Skin epidermis (tissue), 12 donors: Measurements from ENCODE around the gene ATPAF1.
"Not testable (repeated sequence)": the region's sequence is repeated elsewhere in the genome, so short reads cannot be mapped to it uniquely, and the experiment has no call there.

Source experiments
- H3K27ac ChIP-seq, 21 experiments: fragments of 200-600 bp; sonication (generic) in 11 of 21; one replicate each; pipeline ENCODE4 v1.5.0; 2020; ENCODE audit warnings: mild to moderate bottlenecking in 3 of 21, inconsistent platforms in 2 of 21, moderate library complexity in 2 of 21
- H3K4me3 ChIP-seq, 7 experiments: fragments of 200-600 bp; sonication (generic) in 2 of 7; one replicate each; pipeline ENCODE4 v1.5.0; 2020; ENCODE audit warnings: inconsistent platforms in 2 of 7, mild to moderate bottlenecking in 2 of 7, moderate library complexity in 1 of 7

ATPAF1 gene

GRCh38 chr1:46653405-46653958 lies 14.7 kb downstream of the ATPAF1 start:
- no peak overlapping the region for H3K27ac ChIP-seq
- H3K4me3 ChIP-seq, result no peak overlapping the region

GRCh38 chr1:46652321-46653100 lies 15.7 kb downstream of the ATPAF1 start:
- H3K27ac ChIP-seq, result no peak overlapping the region
- no peak overlapping the region for H3K4me3 ChIP-seq

DNA sequence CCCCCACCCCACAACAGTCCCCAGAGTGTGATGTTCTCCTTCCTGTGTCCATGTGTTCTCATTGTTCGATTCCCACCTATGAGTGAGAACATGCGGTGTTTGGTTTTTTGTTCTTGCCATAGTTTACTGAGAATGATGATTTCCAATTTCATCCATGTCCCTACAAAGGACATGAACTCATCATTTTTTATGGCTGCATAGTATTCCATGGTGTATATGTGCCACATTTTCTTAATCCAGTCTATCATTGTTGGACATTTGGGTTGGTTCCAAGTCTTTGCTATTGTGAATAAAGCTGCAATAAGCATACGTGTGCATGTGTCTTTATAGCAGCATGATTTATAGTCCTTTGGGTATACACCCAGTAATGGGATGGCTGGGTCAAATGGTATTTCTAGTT lies 17.0 kb downstream of the ATPAF1 start:
- not testable (repeated sequence) for H3K4me3 ChIP-seq, H3K27ac ChIP-seq

GRCh38 chr1:46650491-46650890 lies 17.7 kb downstream of the ATPAF1 start:
- no peak overlapping the region for H3K4me3 ChIP-seq
- H3K27ac ChIP-seq, result no peak overlapping the region

DNA sequence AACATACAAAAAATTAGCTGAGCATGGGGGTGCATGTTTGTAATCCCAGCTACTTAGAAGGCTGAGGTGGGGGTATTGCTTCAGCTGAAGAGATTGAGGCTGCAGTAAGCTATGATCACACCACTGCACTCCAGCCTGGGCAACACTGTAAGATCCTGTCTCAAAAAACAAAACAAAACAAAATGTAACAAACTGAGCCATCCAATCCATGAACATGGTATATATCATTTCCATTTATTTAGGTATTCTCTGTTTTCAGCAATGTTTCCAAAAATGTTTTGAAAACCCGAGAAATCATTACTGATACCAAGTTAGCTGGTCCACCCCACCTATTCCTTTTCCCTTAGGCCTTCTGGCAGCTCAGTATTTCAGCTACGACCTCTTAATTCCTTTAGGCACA lies 18.4 kb downstream of the ATPAF1 start:
- H3K4me3 ChIP-seq, result no peak overlapping the region
- H3K27ac ChIP-seq, result no peak overlapping the region

GRCh38 chr1:46647611-46648010 lies 20.6 kb downstream of the ATPAF1 start:
- Histone ChIP-seq H3K4me3 (no peak overlapping the region), H3K27ac (no peak overlapping the region)

- no peak overlapping the region for H3K4me3 ChIP-seq
Observed at GRCh38 chr1:46646844-46647243, 21.3 kb downstream of the ATPAF1 start.

DNA sequence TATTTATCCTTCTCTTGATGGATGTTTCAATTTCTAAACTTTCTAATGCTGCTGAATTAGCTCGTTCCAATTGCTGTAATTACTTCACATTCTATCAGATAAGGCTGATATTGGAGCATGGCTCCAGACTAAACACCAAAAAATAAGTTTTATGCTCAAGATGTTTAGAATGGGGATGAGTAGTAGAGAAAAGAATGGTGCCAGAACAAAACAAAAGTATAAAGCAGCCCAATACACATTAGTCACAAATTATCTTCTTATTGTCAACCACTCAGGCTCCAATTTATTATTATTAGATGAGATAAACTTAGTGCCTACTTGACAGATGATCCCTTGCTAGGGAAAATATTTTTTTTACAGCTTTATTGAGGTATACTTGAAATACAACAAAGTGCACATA lies 21.8 kb downstream of the ATPAF1 start:
- no peak overlapping the region for H3K27ac ChIP-seq
- no peak overlapping the region for H3K4me3 ChIP-seq

More at GRCh38 chr1:46646844-46647243, 21.3 kb downstream of the ATPAF1 start:
- no peak overlapping the region for H3K27ac ChIP-seq

- no peak overlapping the region for H3K27ac ChIP-seq
- H3K4me3 ChIP-seq, result no peak overlapping the region
Observed at GRCh38 chr1:46645815-46646214, 22.3 kb downstream of the ATPAF1 start.

DNA sequence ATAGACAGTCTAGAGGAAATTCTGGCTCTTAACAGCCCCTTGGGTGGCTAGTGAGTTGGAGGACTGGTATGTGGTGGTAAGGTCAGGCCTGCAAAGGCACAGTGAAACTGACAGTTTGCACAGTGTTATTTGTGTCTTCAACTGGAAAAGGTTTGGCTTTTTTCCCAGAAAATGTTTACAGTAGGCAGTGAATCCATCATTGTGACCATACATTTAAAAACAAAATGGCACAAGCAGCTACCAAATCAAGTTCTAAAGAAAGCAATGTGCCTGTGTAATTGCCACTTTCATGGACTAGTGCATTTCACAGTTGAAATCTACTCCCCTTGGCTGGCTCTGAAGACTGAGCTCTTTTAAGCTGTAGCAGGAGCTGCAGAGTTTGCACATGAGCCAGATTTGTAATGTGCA lies 24.8 kb downstream of the ATPAF1 start:
- Histone ChIP-seq H3K27ac (no peak overlapping the region), H3K4me3 (no peak overlapping the region)

DNA sequence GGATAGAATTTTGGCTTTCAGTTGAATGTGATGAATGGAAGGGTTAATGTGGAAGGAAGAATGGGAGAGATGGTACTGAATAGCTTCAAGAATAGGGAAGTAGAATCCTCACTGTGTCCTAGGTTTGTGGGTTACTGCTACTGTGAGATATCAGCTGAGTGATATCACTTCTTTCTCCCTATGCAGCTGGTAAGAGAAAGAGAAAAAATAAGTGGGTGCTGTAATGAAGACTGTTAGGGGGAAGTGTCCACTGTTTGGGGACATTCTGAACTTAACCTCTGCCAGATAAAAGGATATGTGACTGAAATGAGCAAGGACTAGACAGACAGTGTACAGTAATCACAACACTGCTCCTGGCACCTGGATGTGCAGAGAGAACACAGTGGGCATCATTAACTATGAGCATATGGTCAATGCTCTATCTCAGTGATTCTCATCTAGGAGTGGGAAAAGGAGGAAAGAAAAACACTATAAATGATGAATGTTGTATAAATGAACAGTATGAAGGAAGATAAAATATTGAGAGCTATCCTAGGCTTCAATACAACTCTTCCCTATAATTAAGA lies 26.0 kb downstream of the ATPAF1 start:
- Histone ChIP-seq H3K27ac (no peak overlapping the region), H3K4me3 (no peak overlapping the region)

GRCh38 chr1:46639547-46639946 lies 28.6 kb downstream of the ATPAF1 start:
- no peak overlapping the region for H3K27ac ChIP-seq
- H3K4me3 ChIP-seq, result no peak overlapping the region

DNA sequence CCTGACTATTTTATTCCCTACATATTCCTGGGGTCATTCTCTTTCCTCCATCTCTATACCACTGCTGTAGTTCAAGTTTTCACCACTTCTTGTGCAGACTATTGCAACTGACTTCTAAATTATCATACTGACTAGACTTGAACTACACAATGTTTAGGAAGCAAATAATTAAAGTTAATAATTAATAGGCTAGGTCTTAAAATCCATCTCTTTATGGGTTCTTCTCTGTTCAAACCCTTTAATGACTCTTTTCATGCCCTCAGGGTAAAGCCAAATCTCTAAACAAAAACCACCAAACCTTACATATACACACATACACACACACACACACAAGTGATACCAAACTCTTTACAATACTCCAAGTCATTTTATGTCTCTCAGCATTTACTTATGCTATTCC lies 29.2 kb downstream of the ATPAF1 start:
- no peak overlapping the region for H3K27ac ChIP-seq
- no peak overlapping the region for H3K4me3 ChIP-seq

- Histone ChIP-seq H3K4me3 (no peak overlapping the region), H3K27ac (no peak overlapping the region)
Observed at GRCh38 chr1:46637444-46638083, 30.6 kb downstream of the ATPAF1 start.

DNA sequence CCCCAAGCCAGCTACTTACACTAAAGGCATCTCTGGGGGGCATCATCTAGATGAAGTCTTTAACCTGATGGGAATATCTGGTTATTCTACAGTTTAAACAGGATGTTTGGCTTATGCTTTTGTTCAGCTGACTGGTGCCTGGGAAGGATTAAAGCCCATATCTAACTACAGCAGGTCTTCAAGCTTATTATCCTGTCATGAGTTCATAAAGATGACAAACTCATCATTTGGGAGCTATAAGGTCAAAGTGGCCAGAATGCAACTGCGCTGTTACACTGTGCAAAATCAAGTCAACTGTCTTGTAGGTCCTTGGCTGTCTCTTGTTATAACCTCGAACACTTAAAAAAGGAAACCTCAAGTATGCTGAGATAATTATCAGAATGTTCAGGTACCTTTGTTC lies 33.0 kb downstream of the ATPAF1 start:
- no peak overlapping the region for H3K4me3 ChIP-seq
- no peak overlapping the region for H3K27ac ChIP-seq

DNA sequence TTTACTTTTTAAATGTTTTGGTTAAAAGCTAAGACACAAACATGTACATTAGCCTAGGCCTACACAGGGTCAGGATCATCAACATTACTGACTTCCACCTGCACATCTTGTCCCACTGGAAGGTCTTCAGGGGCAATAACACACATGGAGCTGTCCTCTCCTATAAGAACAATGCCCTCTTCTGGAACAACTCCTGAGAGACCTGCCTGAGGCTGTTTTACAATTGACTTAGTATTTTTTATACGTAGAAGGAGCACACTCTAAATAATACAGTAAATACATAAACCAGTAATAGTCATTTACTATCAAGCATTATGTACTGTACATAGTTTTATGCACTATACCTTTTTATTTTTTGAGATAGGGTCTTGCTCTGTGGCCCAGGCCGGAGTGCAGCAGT lies 37.4 kb downstream of the ATPAF1 start:
- no peak overlapping the region for H3K27ac ChIP-seq
- no peak overlapping the region for H3K4me3 ChIP-seq

GRCh38 chr1:46623743-46624644 lies 44.2 kb downstream of the ATPAF1 start:
- Histone ChIP-seq H3K4me3 (no peak overlapping the region), H3K27ac (no peak overlapping the region)

DNA sequence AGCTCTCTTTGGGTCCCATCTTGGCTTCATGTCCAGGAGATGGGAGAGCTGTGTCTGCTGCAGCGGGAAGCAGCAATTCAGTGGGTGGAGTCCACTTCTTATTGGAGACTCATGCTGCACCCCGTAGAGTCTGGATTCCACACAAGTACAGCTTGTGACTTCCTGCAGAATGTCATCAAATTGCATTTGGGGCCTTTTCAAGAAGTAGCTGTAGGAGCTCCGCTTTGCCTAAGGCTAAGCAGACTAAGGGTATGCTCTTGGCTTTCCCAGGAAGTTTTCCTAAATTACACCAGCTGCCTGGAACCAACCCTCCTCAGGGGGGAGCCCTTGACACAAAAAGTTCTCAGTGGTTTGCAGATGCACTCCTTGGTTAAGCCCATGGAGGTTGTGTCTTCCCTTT lies 45.8 kb downstream of the ATPAF1 start:
- Histone ChIP-seq H3K27ac (peak overlapping the region in 1 of 21 experiments; percentile 15), H3K4me3 (no peak overlapping the region)

DNA sequence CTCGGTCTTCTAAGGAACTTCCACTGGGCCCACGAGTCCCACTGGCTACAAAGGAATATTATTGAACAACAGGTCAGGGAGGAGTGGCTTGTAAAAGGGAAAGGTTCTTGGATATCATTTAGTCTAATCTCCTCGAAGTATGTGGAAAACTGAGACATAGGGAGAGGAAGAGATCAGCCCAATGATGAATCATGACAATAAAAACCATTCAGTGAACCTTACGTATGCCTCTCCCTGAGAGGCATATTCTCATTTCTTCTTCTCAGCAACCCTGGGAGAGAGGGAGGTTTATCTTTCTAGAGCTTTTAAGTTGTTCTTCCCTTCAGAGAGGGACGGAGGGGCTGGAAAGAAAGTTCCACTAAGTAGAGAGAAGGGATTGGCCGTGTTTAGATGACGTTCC lies 46.2 kb downstream of the ATPAF1 start:
- Histone ChIP-seq H3K4me3 (no peak overlapping the region), H3K27ac (peak overlapping the region in 2 of 21 experiments; percentile 9 to 15)
